HCT116 (cell line): Measurements from ENCODE around the gene EVC. TPM values are rescaled to one million over a fixed set of nuclear protein-coding genes. Genes with fewer than 3 reads are reported as not detected.

Source experiments
- ATAC-seq: fragments of 200-7000 bp; cut with Tn5 transposase; 2 replicates; pipeline ENCODE4 v1.9.1; 2020; ENCODE audit warnings: mild to moderate bottlenecking, moderate library complexity
- BruUV-seq: library from RNA; stranded (reverse); fragments of 400-500 nt; replicated peaks from 2 replicates; lab custom pipeline; 2021; lab: Mats Ljungman, UMichigan
- CTCF ChIA-PET: fragments of 300-600 bp; sonication (Branson Sonifier 250); formaldehyde crosslinking; loops from one replicate; lab custom pipeline; 2021; ENCODE audit warnings: antibody characterized with exemption; lab: Charles Lee
- POLR2A ChIA-PET: fragments of 300-600, 350-600 bp; sonication (Branson Sonifier 250); formaldehyde crosslinking; loops from one replicate; lab custom pipeline; 2021; ENCODE audit warnings: antibody characterized with exemption; lab: Charles Lee
- RAD21 ChIA-PET, 2 experiments: fragments of 300-600 bp; sonication (Branson Sonifier 250); formaldehyde crosslinking; loops; one replicate each; lab custom pipeline; 2023; ENCODE audit warnings: low total read pairs in 2 of 2; ENCODE audit not compliant: uncharacterized antibody in 2 of 2, unreplicated experiment in 2 of 2, low non-redundant PET in 1 of 2; lab: Charles Lee
- DNase-seq: peaks from one replicate; pipeline ENCODE4 v3.0.0-alpha.2; 2010; ENCODE audit warnings: low read depth, low spot score
- H2AFZ ChIP-seq: fragments of 200-600 bp; shearing (Covaris generic), sonication (generic); 2 replicates; pipeline ENCODE4 v1.6.1; 2017; ENCODE audit warnings: low read depth, mixed run types, mixed read lengths, antibody characterized with exemption, low read length; ENCODE audit not compliant: poor library complexity, severe bottlenecking
- H3K27ac ChIP-seq: 2 replicates; pipeline ENCODE4 v1.5.1; 2012; ENCODE audit warnings: low read depth, low read length
- H3K27me3 ChIP-seq: fragments of 200-600 bp; sonication (generic); 2 replicates; pipeline ENCODE4 v1.6.1; 2016; ENCODE audit warnings: mixed run types, low read length, mixed read lengths; ENCODE audit not compliant: insufficient read depth
- H3K36me3 ChIP-seq, 2 experiments: fragments of 200-500 bp in 1 of 2; fragments of 200-600 bp in 1 of 2; sonication (Bioruptor generic) in 1 of 2; sonication (generic) in 1 of 2; 2 replicates each; pipeline versions ENCODE4 v1.5.1 to v1.6.1; 2014 to 2016; ENCODE audit warnings: low read length in 2 of 2, inconsistent platforms in 1 of 2, mixed read lengths in 1 of 2, mixed run types in 1 of 2; ENCODE audit not compliant: insufficient read depth in 2 of 2, control insufficient read depth in 1 of 2
- H3K4me1 ChIP-seq, 2 experiments: fragments of 200-600 bp in 1 of 2; sonication (generic) in 1 of 2; 2 replicates each; pipeline versions ENCODE4 v1.5.1 to v1.6.1; 2012 to 2017; ENCODE audit warnings: low read length in 2 of 2, inconsistent platforms in 1 of 2, mild to moderate bottlenecking in 1 of 2, mixed read lengths in 1 of 2, mixed run types in 1 of 2, moderate library complexity in 1 of 2; ENCODE audit not compliant: insufficient read depth in 2 of 2, control insufficient read depth in 1 of 2
- H3K4me2 ChIP-seq: fragments of 200-600 bp; sonication (generic); 2 replicates; pipeline ENCODE4 v1.6.1; 2017; ENCODE audit warnings: mixed run types, low read length, mixed read lengths
- H3K4me3 ChIP-seq, 2 experiments: fragments of 200-600 bp in 1 of 2; sonication (generic) in 1 of 2; replicated peaks in 1 of 2; 2 replicates each; pipeline ENCODE4 v1.5.1; 2011 to 2016; ENCODE audit warnings: low read length in 2 of 2, control low read depth in 1 of 2, low read depth in 1 of 2, mild to moderate bottlenecking in 1 of 2, mixed read lengths in 1 of 2, mixed run types in 1 of 2
- H3K79me2 ChIP-seq: fragments of 200-600 bp; sonication (generic); 2 replicates; pipeline ENCODE4 v1.6.1; 2017; ENCODE audit warnings: mild to moderate bottlenecking, mixed run types, low read length, moderate library complexity, mixed read lengths; ENCODE audit not compliant: insufficient read depth
- H3K9ac ChIP-seq: fragments of 200-600 bp; sonication (generic); 2 replicates; pipeline ENCODE4 v1.6.1; 2016; ENCODE audit warnings: low read length, mixed read lengths
- H3K9me2 ChIP-seq: fragments of 200-600 bp; sonication (generic), shearing (Covaris generic); 2 replicates; pipeline ENCODE4 v1.6.1; 2017; ENCODE audit warnings: mixed run types, mild to moderate bottlenecking, moderate library complexity; ENCODE audit not compliant: insufficient read depth
- H3K9me3 ChIP-seq, 2 experiments: fragments of 200-500 bp in 1 of 2; fragments of 200-600 bp in 1 of 2; sonication (Bioruptor generic) in 1 of 2; sonication (generic) in 1 of 2; 2 replicates each; pipeline ENCODE4 v1.6.1; 2014 to 2017; ENCODE audit warnings: low read length in 2 of 2, mixed read lengths in 2 of 2, inconsistent platforms in 1 of 2, low read depth in 1 of 2, mild to moderate bottlenecking in 1 of 2, mixed run types in 1 of 2, moderate library complexity in 1 of 2; ENCODE audit not compliant: control insufficient read depth in 1 of 2, insufficient read depth in 1 of 2
- H4K20me1 ChIP-seq: fragments of 200-600 bp; sonication (generic), shearing (Covaris generic); 2 replicates; pipeline ENCODE4 v1.6.1; 2017; ENCODE audit warnings: mixed run types, mild to moderate bottlenecking, moderate library complexity; ENCODE audit not compliant: insufficient read depth
- ATF3 ChIP-seq: IDR thresholded peaks from 2 replicates; pipeline ENCODE4 v1.6.1; 2012
- CBX3 ChIP-seq: IDR thresholded peaks from 2 replicates; pipeline ENCODE4 v1.6.1; 2012; ENCODE audit warnings: low read depth
- CEBPB ChIP-seq: IDR thresholded peaks from 2 replicates; pipeline ENCODE4 v1.6.1; 2012; ENCODE audit warnings: low read depth
- CTCF ChIP-seq, 3 experiments: fragments of 200-600 bp in 1 of 3; sonication (generic) in 1 of 3; IDR thresholded peaks in 2 of 3; conservative IDR thresholded peaks in 1 of 3; 2 replicates each; pipeline ENCODE4 v1.5.1; 2012 to 2017; ENCODE audit warnings: low read depth in 2 of 3, low read length in 2 of 3, antibody characterized with exemption in 1 of 3, borderline replicate concordance in 1 of 3, control low read depth in 1 of 3, mild to moderate bottlenecking in 1 of 3, mixed read lengths in 1 of 3, mixed run types in 1 of 3, moderate library complexity in 1 of 3; ENCODE audit not compliant: insufficient read depth in 1 of 3
- ELF1 ChIP-seq: IDR thresholded peaks from 2 replicates; pipeline ENCODE4 v1.6.1; 2012; ENCODE audit warnings: low read depth, borderline replicate concordance
- EZH2 ChIP-seq: fragments of 200-600 bp; sonication (generic); IDR thresholded peaks from 2 replicates; pipeline ENCODE4 v1.6.1; 2017; ENCODE audit warnings: antibody characterized with exemption, mixed run types
- EZH2phosphoT487 ChIP-seq: fragments of 200-600 bp; IDR thresholded peaks from 2 replicates; pipeline ENCODE4 v1.6.1; 2018; ENCODE audit warnings: antibody characterized with exemption, borderline replicate concordance
- FOSL1 ChIP-seq: IDR thresholded peaks from 2 replicates; pipeline ENCODE4 v1.6.1; 2012; ENCODE audit warnings: low read depth
- MAX ChIP-seq: IDR thresholded peaks from 2 replicates; pipeline ENCODE4 v1.6.1; 2012
- POLR2AphosphoS5 ChIP-seq: IDR thresholded peaks from 2 replicates; pipeline ENCODE4 v1.6.1; 2011; ENCODE audit warnings: mild to moderate bottlenecking, low read depth, low read length, moderate library complexity
- RAD21 ChIP-seq: IDR thresholded peaks from 2 replicates; pipeline ENCODE4 v1.6.1; 2012; ENCODE audit warnings: low read depth, mild to moderate bottlenecking
- REST ChIP-seq: IDR thresholded peaks from 2 replicates; pipeline ENCODE4 v1.6.1; 2012; ENCODE audit warnings: low read depth
- SIN3A ChIP-seq: IDR thresholded peaks from 2 replicates; pipeline ENCODE4 v1.6.1; 2012; ENCODE audit warnings: low read depth
- SP1 ChIP-seq: IDR thresholded peaks from 2 replicates; pipeline ENCODE4 v1.6.1; 2012; ENCODE audit warnings: low read depth
- SRF ChIP-seq: IDR thresholded peaks from 2 replicates; pipeline ENCODE4 v1.6.1; 2012; ENCODE audit warnings: low read depth
- YY1 ChIP-seq: IDR thresholded peaks from 2 replicates; pipeline ENCODE4 v1.6.1; 2011; ENCODE audit warnings: low read length, low read depth, moderate library complexity, mild to moderate bottlenecking; ENCODE audit not compliant: insufficient replicate concordance; ENCODE audit errors: extremely low read depth
- ZBTB33 ChIP-seq: IDR thresholded peaks from 2 replicates; pipeline ENCODE4 v1.6.1; 2011; ENCODE audit warnings: mild to moderate bottlenecking, low read length, moderate library complexity; ENCODE audit not compliant: insufficient replicate concordance; ENCODE audit errors: extremely low read depth
- ZFX ChIP-seq: fragments of 450-650 bp; IDR thresholded peaks from 2 replicates; pipeline ENCODE4 v1.6.1; 2017
- ZNF274 ChIP-seq: fragments of 200-500 bp; sonication (Bioruptor generic); IDR thresholded peaks from 2 replicates; pipeline ENCODE4 v1.6.1; 2014; ENCODE audit warnings: mild to moderate bottlenecking, low read depth, low read length, inconsistent platforms
- intact Hi-C: fragments of 100-400 bp; cut with micrococcal nuclease; formaldehyde crosslinking; loops from 2 replicates; pipeline ENCODE4 v1.10.0; 2022
- total RNA-seq: library from RNA; stranded (reverse); gene quantifications from one replicate; pipeline ENCODE4 v1.2.1, GENCODE V29; 2021; ENCODE audit not compliant: unreplicated experiment

EVC gene
- total RNA-seq, 1 experiment from 2014 or later, result 0.15 TPM

GRCh38 chr4:5760246-5760645, 49.2 kb downstream of the EVC start:
- Histone ChIP-seq H3K27ac (no peak overlapping the region), H3K4me2 (peak overlapping the region; percentile 20), H3K4me3 (no peak overlapping the region), H3K9ac (peak overlapping the region; percentile 16; the same call in 1 of the 2 replicates), H3K9me2 (no peaks in the 10 kb centered on the region), H2AFZ (no peak overlapping the region), H3K4me1 (peaks cover 6 to 44% of the 10 kb centered on the region in 2 experiments; a peak in 3 of 4 replicates), H3K79me2 (no peaks in the 10 kb centered on the region), H3K9me3 (no peaks in the 10 kb centered on the region), H3K36me3 (no peaks in the 10 kb centered on the region), H3K27me3 (no peaks in the 10 kb centered on the region), H4K20me1 (no peaks in the 10 kb centered on the region)
- no peak for TF ChIP-seq ZNF274
- no peak for TF ChIP-seq EZH2phosphoT487
- TF ChIP-seq SP1, result no peak
- TF ChIP-seq POLR2AphosphoS5, result no peak
- TF ChIP-seq CBX3, result no peak
- no peak for TF ChIP-seq ZFX
- TF ChIP-seq ZBTB33, result no peak
- no peak for TF ChIP-seq MAX
- no peak for TF ChIP-seq RAD21
- TF ChIP-seq SIN3A, result no peak
- no peak for TF ChIP-seq YY1
- no peak for TF ChIP-seq REST
- no peak for TF ChIP-seq CEBPB
- TF ChIP-seq ATF3, result no peak
- no peak for TF ChIP-seq EZH2
- no peak for TF ChIP-seq CTCF (IDR thresholded peaks at IDR 0.05 in 2 of 3, conservative IDR thresholded peaks at IDR 0.05 in 1 of 3; ENCODE audit: borderline replicate concordance in 1 of 3, insufficient read depth in 1 of 3, low read depth in 2 of 3, low read length in 2 of 3)
- no peak for TF ChIP-seq SRF
- no peak for TF ChIP-seq ELF1
- TF ChIP-seq FOSL1, result no peak
- ATAC-seq, result no peak
- intact Hi-C loops, result no loop called here
- BruUV-seq, result no TSS peak
- DNase-seq, result no peak
- ChIA-PET CTCF (no interaction called here), RAD21 (no interaction called here), POLR2A (no interaction called here)
